ENCODE measurements around the gene RETNLB.

RETNLB gene, protein sequence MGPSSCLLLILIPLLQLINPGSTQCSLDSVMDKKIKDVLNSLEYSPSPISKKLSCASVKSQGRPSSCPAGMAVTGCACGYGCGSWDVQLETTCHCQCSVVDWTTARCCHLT

DNA sequence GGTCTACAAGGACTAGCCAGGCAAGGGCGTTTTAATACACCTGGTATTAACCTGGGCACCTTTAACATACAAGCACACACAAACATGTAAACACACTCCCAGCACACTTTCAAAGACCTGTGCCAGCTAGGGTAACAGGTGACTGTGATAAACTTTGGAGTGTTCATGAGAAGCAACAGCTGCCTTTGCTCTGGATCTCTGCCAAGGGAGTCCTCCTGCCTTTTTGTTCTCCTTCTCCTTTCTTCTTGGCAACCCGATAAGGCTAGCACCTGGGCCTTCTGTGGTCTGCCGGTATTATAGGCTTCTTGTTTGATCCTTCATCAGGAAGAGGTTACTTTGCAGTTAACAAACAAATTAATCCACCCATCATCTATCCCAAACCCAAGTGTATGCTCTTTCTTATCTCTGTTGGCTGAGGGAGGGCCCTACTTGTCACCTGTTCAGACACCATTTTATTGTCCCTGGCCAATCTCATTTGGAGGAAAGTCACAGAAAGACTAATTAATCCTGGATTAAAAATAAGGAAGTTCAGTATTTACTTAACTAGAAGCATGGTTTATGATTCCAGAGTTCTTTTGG lies at the start of gene RETNLB:
TSS of gene RETNLB (minus strand) at position 7 of the 579 bp plus-strand sequence. CDS start 225 bp downstream, outside the sequence.
- no peak for DNase-seq

DNA sequence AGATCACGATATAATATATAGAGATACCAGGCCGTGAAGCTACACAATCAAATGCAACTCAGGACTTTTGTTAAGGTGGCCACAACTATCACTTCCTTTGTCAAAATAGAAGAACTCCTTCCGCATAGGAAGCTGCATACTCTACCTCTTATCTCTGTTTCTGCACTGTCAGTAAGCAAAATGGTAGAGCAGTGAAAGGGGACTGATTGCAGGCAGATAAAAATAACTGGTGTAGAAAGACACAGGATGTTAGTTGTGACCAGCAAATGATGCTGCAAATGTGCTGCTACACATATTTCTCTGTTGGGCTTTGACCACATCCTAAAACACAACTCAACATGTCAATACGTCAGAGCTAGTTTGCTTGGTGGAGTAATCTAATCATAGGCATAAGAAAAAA lies 49.1 kb upstream of the RETNLB start:
- DNase-seq: no peak

DNA sequence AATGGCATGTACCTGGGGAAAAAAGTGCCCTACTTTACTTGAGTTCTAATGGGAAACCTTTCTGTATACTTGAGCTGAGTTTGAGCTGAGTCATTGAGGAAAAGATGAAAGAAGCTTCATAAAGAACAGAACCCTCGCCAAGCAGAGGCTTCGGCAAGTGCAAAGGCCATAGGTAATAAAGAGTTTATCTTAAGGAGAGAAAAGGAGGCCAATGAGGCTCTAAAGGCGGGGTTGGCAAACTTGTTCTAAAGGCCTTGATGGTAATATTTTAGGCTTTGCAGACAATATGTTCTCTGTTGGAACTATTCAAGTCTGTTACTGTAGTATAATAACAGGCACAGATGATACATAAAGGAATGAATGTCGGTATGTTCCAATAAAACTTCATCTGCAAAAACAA lies 47.8 kb upstream of the RETNLB start:
- no peak for DNase-seq

DNA sequence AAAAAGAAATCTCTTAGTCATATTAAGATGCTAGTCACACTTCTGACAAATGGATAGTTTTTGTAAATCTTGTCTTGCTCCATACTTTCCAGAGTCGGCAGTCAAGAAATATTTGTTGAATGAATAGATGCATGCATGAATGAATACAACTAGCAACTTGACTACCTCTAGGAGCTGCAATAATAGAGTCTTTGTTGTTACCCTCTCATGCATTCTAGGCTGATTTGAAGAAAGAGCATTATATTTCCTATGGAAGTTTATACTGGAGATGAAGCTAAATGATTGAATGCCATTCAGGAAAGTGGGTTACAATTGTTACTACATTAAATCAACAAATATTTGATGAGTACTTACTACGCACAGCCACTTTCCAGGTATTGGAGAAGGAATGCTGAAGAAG lies 47.2 kb upstream of the RETNLB start:
- no peak for DNase-seq

DNA sequence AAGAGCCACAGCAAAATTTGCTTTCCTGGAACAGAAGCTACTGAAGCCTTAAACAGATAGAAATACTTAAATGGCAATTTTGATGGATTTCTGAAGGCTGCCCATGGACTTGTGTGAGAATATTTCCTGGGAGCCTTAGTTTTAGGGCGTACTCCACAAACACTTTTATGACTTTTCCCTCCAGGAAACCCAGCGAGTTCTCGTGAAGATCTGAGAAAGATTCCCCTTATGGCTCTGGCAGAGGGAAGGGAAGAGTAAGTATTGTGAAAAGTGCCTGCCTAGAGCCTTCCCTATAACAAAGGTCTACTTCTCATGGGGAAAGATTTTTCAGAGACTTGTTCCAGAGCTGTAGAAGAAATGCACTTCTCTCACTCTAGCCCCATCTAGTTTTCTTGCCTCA lies 34.3 kb upstream of the RETNLB start:
- no peak for DNase-seq

DNA sequence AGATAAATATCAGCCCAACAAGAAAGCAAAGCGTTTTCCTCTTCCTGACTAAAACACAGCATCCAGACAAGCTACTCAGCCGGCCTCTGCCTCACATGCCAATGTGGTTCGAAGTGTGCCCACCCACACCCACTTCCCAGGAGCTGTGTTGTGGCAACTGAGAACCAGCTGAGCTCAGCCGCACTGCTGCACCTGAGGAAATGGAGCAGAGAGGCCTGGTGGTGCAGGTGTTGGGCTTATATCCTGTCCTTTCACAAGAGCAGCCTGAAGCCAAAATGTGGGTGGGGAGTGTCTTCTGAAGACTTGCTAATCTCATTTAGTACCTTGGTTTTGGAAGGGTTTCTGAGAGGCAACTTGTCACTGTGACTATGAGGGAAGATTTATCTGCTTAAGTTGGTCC lies 23.0 kb upstream of the RETNLB start:
- no peak for DNase-seq

DNA sequence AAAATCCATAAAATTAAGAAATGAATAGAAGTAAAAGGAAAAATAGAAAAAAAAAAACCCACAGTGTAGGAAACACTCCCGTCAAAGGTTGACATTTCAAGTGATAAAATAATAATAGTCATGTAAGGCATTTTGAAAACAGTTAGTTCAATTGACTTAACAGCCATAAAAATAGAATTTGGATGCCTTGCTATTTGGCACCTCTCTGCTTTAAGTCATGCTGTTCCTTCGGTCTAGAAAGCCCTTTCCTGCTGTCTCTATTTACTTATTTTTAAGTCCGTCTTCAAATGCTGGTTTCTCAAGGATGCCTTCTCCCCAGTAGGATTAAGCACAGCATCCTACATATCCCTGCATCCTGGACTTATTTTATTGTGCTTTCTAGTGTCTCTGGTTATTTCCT lies 22.3 kb upstream of the RETNLB start:
- no peak for DNase-seq

DNA sequence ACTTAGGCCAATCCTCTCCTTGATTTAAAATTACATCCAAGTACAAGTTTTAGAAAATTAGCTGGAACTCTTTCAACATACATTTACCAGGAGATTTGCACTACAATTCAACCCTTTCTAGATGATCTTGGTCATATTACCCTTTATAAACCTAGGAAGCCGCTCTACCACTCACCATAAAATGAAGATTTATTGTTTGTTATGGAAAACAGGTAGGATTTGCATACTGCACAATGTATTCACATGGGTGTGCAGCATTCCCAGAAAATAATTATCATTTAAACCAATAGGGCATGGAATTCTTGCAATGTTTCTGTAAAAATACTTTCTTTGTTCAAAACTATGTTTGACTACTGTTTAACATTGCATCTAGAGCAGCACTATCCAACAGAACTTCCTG lies 18.4 kb upstream of the RETNLB start:
- DNase-seq: no peak

DNA sequence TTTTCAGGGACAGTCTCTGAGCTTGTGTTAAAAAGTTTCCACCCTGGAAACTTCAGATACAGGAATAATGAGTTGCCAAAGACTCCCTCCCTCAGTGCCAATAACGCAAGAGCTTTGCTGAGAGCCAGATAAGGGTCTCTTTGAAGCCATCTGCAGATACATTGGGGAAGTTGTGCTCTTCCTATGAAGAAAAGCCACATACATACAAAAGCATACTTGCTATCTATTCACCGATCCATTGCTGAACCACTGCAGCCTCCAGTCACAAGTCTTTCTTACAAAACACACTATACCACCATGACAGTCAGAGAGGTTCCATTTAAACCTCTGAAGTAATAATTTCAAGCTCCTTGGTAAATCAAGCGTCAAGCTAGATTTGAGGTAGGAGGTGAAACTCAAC lies 10.0 kb upstream of the RETNLB start:
- DNase-seq: no peak

DNA sequence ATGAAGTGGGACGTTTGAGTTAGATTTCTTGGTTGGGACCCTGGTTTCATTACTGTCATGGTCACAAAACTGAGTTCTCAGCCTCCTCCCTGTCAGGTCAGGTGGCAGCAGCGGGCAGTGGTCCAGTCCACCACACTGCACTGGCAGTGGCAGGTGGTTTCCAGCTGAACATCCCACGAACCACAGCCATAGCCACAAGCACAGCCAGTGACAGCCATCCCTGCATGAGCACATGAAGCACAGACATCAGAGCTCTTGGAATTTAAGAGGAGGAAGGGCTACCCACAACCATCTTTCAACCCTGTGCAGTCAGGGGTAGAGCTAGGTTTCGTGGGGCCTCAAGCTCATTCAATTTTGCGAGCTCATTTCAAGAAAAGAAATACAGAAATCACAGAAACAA lies 1.5 kb downstream of the RETNLB start:
- DNase-seq: no peak

DNA sequence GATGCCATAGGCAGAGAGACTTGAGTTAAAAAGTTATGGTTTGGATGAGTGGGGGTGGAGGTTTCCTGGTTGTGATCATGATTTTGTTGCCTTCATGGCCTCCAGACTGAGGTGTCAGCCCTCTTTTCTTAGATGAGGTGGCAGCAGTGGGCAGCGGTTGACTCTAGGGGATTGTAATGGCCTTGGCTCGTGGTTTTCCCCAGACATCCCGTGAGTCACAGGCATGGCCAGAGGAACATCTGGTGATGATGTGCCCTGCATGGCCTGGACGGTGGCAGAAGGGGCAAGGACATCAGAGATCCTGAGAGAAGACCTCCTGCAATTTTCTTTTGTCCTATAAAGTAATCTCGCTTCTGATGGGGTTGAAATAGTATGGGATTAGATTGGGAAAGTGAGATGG lies 12.4 kb downstream of the RETNLB start:
- no peak for DNase-seq

DNA sequence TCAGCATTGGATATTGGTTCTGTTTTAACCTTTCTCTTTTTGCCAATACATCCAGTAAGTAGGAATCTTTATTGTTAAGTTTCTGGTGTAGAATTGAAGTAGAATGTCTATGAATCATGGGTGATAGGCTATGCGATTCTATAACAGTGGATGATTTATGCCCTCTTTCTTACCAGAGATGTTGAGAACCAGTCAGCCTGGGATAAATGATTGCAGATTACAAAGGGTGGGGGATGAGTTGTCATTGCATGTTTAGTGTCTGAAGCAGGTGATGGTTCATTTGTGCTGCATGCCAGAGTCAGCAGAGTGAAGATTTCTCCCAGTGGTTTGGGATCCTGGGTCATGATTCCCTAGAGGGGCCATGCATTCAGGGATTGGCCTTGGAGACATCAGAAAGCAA lies 14.3 kb downstream of the RETNLB start:
- no peak for DNase-seq

DNA sequence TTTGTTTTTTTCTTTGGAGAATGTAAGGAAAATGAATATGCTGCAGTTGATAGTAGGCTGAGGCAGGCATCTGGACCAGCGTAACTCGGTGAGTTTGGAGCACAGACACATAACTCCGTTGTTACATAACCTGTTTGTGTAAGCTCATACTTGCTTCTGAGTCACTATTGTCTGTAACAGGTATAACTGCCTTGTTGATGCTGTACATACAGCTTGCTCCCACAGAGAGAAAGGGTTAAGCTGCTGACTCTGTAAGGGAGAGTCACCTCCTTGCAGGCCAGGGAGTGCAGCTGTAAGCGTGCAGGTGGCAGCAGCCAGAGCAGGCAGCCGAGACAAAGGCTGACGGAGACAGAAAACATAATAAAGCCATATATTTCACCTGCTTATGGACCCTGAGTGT lies 20.4 kb downstream of the RETNLB start:
- no peak for DNase-seq

DNA sequence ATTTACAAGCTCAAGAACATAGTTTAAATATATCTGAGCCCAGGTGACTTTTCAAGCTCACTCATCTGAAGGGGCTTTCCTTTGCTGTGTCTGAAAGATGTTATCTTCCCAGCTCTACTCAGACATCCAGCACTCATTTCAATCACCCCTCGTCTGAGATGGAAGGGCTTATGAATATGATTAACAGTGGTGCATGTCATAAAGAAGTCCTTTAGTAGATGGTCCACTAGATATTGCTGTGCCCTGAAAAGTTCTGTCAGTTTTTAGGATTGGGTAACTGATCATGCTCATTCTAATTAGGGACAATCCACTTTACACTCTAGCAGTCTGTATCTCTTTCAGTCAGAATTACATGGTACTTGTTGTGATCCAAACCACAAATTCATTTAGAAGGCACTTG lies 28.3 kb downstream of the RETNLB start:
- no peak for DNase-seq

DNA sequence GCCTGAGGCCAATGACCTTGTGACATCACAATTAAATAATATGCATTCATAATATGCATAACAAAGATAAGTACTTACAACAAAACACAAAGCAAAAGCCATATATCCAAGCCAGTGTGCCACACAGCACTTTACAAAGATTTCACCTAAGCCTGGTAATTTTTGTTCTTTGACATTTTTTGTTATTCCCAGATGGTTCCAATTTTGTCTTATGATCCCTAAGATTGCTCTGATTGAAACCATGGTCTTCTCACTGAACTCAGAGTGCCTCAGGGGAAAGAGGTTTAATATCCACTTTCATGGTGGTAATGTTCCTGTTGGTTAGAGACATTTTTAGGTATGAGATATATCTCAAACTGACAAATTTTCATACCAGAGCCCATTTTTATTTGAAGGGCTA lies 29.1 kb downstream of the RETNLB start:
- DNase-seq: no peak

DNA sequence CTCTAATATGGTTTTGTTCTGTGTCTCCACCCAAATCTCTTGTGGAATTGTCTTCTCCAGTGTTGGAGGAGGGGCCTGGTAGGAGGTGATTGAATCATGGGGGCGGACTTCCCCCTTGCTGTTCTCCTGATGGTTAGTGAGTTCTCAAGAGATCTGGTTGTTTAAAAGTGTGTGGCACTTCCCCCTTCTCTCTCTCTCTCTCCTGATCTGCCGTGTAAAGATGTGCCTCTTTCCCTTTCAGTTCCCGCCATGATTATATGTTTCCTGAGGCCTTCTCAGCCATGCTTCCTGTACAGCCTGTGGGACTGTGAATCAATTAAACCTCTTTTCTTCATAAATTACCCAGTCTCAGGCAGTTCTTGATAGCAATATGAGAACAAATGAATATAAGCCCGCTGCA lies 33.1 kb downstream of the RETNLB start:
- no peak for DNase-seq

DNA sequence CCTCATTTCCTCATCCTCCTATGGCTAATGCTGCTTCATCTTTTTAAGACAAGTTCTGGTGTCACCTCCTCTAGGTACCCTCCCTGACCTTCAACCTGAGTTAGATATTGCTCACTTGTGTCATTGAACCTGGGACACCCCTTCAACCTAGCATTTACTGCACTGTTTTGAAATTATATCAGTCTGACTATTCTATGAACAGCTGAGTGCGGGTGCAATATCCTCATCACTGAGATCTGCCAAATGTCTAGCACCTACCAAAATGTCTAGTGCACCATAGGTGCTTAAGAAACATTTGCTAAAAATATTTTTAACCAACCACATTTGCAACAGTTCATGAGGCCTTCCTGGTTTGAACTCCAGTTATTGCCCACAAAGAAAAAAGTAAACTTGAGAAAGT lies 34.5 kb downstream of the RETNLB start:
- DNase-seq: no peak

DNA sequence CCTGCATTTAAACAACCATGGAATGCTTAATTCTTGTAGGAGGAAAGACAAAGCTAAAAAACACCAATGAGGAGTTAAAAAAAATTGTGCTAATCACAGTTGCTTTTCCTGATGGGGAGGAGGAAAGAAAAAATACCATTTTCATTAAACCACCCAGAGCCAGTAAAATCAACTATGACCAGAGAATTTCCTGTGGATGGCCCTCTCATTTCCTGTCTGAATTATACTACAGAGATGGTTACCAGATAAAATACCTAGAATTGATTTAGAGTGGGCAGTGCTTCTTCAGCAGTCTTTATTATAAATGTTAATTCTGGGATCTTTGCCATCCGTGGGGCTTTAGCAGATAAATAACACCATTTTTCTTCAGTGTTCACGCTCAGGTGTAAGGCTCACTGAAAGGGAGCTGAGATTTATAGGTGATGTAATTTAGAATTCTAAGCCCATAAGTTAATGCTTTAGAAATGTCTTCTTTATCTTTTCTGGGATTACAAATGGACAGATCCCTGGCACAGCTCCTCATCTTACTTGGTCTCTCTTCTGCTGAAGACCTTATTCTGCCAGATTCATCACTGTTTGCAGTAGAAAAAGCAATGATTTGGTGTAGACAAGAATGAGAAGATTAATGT lies 37.9 kb downstream of the RETNLB start:
- no peak for DNase-seq

DNA sequence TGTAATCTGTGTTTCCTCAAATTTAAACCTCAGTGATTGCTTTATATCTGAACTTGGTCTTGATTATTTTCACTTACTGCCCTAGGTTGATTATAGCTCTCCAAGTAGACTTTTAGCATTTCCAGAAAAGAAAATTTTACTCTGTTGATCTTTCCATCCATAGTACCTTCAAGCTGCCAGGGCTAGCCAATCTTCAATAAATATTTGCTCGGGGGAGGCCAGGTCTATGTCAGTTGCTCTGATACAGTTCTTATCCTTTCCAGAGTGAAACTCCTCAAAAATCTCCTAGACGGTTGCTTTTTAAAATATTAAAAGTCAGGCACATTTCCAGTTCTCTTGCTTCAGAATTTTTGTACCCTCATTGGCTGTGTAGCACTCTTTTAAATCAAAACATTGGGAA lies 38.8 kb downstream of the RETNLB start:
- DNase-seq: no peak

DNA sequence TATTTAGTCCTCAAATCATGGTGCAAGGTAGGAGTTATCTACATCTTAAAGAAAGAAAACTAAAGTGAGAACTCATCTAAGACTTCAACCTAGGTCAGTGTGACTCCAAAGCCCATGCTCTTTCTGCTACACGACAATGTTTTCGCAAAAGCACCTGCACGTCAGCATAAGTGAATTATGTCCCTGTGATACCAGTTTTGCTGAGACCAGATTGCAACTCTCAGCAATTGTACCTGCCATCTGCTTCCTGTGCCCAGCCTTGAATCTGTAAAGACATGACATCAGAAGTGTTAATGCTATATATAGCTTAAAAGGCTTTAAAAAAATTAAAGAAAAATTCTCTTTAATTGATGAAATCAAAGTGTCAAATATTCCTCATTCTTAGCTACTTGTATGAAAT lies 43.4 kb downstream of the RETNLB start:
- DNase-seq: no peak

DNA sequence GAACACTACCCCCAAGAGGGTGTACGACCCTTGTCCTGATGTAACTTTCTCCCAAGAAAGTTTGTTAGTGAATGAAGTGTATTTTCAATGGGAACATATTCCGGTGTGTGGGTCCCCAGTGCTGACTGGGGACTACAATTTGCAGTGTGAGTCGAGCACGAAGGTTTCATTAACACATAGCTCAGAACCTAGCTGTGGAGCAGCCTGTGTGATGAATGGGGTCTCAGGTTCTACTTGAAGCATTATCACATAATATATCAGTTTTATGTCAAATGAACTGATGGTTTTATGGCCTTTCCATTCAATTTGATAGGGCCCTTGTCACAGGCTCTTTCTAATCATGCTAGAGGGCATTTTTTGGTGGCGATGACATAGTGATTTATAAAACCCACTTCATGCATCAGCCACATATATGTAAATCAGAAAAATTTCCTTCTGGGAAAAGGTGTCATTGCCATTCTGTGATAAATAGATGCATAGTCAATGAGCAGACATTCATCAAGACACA lies 44.1 kb downstream of the RETNLB start:
- no peak for DNase-seq
